ENCODE data around the gene CDH23. TPM values are rescaled to one million over a fixed set of nuclear protein-coding genes. Genes with fewer than 3 reads are reported as not detected.

CDH23 gene
- total RNA-seq, 1 experiment from 2014 or later = 0.37 TPM

DNA sequence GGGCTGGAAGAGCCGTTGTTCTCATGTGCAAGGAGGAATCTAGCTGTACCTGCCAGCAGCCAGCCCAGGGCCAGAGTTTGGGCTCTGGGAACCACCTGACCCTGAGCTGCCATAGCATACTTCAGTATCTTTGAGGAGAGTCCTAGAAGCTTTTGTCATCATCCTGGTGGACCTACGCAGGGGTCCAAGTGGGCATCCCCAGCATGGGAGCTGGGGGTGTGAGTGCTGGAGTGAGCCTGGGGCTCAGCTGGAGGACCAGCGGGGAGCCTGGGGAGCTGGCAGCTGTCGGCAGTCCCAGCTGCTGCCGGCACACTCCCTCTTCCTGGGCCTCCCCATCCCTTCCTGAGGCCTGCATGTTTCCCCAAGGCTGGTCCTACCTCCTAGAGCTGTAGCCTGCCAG lies 290.4 kb downstream of the CDH23 start:
- DNase-seq (ENCODE audit: low spot score) = no peak

DNA sequence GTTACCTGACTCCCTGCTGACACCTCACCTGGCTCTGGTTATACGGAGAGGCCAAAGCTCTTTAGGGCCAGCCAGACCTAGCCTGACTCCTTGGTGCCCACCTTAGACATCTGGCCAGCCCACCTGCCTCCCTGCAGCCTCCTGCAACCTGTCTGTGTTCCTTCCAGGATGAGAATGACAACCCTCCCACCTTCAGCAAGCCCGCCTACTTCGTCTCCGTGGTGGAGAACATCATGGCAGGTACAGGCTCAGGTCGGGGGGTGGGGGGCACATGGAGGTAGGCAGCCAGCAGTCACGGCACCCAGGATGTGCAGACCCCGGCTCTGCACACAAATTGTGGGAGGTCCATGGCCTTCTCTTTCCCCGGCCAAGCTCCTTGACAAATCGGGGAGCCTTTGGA lies 290.8 kb downstream of the CDH23 start:
- no peak for DNase-seq (ENCODE audit: low spot score)

DNA sequence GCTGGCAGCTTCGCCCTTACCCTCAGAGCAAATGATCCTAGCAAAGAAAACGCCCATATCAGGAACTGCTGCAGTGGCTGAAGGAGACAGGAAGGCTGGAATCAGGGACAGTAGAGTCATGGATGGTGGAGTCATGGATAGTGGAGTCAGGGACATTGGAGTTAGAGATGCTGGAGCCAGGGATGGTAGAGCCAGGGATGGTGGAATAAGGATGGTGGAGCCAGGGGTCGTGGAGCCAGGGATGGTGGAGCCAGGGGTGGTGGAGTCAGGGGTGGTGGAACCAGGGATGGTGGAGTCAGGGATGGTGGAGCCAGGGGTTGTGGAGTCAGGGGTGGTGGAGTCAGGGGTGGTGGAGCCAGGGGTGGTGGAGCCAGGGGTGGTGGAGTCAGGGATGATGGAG lies 291.5 kb downstream of the CDH23 start:
- DNase-seq (ENCODE audit: low spot score) = no peak

DNA sequence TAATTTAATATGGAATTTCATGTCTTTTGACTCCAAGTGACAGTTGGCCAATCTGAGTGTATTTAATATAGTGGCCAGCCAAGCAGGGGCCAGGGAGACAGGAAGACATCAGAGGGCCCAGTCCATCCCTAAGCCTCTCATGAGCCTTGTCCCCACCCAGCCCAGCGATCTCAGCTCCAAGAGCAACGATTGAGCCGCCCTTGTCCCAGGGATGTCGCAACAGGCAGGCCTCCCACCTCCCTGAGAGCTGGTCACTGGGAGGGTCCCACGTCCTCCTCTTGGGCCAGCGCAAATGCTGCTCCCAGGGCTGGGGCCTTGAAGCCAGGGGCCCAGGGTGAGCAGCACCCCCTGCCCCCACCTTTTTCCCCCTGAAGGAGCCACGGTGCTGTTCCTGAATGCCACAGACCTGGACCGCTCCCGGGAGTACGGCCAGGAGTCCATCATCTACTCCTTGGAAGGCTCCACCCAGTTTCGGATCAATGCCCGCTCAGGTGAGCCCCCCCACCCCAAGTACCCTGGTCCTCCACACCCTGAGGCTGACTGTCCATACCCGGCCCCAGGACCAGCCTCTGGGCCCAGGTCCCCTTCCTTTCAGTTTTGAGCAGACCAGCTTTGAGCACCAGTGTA lies 293.5 kb downstream of the CDH23 start:
- DNase-seq (ENCODE audit: low spot score) = no peak

DNA sequence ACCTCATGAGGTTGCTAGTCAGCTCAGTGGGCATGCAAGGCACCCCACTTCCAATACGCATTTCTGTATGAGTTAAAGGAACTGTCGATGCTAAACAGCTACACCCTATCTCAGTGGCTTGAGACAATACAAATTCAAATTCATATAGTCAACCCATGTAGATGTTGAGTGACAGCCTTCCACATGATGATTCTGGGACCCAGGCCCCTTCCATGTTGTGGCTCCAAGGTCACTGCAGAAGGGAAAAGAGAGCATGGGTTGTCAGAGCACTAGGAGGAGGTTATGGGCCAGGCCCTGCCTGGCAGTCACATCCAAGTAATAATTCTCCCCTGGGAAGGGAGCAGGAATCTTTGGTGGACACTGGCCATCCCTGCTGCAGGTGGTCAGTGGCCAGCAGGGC lies 294.7 kb downstream of the CDH23 start:
- DNase-seq (ENCODE audit: low spot score) = no peak

DNA sequence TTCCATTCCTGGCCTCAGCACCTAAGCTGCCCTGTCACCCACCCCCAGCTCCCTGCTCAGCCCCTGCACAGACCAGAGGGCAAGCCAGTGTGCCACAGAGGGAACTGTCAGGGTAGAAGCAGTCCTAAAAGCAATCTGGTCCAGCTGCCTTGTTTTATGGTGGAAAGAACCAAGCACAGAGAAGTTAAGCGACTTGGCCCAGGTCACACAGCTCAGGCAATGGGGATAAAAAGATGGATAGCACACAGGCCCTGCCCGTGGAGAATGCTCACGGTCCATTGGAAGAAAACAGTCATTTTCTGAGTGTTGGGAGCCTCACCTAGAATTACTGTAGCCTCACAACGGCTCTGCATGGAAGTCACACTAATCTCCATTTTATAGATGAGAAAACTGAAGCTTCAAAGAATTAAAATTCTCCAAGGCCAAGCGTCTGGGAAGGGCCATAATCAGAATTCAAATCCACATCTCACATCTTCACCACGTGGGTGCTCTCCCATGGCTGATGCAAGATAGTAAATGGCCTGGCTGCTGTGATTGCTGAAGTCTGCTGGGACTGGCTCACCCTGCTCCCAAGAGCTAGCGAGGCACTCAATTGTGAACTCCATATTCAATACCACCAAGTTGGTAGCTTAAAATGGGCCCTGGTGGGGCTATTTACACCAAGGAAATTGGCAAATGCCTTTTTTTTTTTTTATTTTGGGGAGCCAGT lies 296.0 kb downstream of the CDH23 start:
- no peak for DNase-seq (ENCODE audit: low spot score)

DNA sequence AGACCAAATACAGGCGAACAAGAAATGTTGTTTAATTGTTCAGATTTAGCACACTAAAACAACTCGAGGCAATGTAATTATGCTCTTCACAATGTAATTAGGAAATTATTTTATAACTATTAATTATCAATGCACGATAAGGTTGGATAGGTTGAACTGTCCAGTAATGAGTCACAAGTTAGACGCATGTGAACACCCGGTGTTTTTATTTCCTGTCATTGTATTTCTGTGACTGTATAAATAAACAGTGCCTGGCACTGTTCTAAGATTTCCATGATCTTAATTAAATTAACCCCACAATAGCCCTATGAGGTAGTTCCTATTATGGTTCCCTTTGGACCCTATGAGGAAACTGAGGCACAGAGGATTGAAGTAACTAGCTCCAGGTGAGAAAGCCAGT lies 296.7 kb downstream of the CDH23 start:
- no peak for DNase-seq (ENCODE audit: low spot score)

DNA sequence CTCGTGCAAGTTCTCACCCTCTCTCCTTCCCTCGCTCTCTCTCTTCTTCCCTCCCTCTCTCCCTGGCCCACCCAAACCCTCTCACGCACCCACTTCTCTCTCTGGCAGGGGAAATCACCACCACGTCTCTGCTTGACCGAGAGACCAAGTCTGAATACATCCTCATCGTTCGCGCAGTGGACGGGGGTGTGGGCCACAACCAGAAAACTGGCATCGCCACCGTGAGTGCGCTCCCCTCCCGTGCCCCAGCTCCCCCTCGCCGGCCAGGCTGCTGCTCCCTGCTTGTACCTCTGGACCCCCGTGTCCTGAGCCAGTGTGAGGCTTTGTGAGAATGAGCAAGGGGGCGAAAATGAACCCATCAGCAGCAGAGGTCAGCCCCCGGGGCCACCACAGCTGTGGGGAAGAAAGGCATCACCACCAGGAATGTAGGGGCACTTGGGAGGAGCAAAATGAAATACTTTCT lies 297.4 kb downstream of the CDH23 start:
- DNase-seq (ENCODE audit: low spot score) = no peak

DNA sequence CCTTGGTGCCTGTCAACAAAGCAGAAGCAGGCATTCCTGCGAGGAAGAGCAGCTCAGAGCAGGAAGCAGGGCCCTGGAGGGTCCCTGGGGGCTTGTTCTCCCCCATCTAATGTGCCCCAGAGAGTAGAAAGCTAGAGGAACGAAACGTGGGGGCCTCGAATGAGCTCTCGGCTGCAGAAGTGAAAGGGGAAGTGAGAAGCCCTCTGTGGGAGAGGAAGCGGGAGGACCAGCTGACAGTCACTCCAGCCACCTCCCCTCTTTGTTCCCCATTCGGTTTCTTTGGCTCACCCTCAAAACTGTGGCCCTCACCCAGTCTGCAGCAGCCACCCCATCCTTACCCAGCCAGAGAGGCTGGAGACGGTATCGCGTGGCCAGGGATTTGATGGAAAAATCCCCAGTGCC lies 297.8 kb downstream of the CDH23 start:
- no peak for DNase-seq (ENCODE audit: low spot score)

DNA sequence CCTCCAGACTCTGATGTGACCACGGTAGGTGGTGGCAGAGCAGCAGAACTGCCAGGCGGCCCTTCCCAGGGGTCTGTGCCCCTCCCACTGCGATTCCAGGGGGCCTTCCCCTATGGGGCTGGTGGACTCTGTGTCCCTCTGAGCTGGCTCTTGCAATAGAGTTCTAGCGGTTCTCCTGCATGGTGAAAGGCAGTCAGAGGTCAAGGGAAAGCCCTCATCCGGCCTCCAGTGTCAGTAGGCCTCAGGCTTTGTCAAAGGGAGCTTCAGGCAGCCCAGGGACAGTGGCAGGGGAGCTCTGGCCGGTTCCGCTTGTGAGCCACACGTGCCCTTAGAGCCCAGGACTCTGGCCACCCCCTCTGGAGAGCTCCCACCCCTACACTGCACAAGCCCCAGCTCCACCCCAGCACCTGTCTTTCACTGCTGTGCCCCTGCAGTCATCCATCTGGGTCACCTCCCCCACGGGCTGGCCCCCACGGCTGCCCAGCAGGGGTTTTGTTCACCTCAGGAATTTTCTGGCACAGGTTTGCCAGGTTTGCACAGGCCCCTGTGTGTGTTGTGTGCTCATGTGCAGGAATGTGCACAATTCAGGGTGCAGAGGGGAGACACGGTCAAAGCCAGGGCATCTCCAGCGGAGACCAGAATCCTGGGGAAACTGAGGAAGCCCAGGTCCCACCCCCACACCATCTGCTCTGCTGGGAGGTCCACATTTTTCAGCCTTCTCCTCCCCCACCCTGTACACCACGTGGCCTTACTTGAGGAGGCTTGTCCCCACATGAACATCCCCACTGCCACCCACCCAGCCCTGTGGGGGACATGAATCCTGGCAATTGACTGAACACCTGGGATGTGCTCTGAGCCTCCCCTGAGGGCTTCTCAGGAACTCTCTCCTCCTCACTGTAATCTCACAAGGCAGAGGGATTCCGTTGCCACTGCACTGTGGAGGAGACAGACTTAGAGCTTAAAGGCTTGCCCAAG lies 299.1 kb downstream of the CDH23 start:
- no peak for DNase-seq (ENCODE audit: low spot score)

DNA sequence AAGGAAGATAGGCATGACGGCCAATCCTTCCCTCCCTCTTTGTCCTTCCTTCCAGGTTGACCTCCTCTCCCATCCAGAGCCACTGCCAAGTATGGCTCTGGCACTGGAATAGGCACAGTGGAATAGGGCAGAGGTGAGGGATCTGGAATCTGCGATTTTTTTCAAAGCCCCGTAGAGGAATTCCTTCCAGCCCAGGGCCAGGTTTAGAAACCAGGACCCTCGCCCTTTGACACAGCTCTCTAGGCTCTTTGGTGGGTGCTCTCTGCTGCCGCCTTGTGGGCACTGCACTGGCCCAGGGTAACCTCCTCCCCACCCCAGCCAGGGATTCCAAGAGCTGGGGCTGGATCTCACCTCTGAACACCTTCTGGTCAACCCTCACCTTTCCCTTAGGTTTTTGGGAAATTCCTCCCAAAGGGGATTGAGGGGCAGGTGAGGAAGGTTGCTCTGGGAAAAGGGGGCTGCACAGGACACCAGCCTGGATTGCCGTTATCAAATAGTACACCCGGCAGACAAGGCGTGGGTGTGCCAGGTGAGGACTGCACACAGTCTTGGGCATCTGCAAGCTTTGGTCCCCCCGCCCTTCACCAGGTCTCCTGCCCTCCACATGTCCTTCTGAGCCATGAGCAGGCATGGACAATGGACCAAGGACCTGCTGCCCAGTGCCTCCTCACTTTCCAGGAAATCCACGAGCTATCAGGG lies 300.1 kb downstream of the CDH23 start:
- peak; percentile 26 for DNase-seq (ENCODE audit: low spot score)

DNA sequence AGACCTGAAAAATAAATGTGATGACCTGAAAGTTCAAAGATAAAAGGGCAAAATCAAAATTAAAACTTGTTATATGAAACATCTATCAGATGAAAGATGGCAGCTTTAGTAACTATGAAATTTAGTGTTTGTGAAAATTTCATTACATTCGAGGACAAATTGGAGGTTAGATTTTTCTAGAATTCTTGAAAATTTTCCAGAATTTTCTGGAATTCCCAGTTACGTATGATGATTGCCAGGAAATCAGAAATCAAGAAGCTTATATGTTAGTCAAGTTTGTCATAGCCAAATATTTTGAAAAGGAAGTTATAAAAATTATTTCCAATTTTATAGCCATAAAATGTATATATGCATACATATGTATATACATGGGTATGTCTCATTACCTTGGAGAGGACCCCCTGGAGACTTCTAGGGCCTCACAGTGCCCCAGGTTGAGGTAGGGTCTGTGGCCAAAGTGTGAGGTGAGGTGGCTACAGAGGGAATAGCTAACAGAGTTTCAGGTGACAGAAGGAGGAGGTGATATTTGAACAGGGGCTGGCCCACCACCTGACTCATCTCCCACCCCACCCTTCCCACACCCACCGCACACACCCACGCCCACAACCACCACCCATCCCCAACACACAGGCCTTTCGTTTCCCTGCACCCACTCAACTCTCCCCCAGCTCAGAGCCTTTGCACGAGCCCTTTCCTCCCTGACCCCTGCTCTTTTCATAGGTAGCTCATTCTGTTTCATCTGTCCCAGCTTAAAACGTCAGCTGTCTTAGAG lies 301.4 kb downstream of the CDH23 start:
- DNase-seq (ENCODE audit: low spot score) = no peak

DNA sequence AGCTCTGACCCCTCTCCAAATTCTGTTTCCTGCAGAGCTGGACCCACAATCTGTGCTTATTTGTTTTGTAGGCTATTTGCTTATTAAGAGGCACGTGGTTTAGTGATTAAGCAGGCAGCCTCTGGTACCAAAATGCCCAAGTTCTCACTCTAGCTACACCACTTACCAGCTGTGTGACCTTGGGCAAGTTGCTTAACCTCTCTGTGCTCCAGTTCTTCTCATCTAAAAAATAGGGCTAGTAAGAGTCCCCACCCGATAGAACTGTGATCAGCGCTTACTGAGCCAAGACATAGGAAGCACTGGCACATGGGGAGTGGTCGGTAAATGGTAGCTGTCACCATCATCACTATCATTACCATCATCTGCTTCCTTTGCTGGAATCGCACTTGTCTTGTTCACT lies 302.0 kb downstream of the CDH23 start:
- no peak for DNase-seq (ENCODE audit: low spot score)

DNA sequence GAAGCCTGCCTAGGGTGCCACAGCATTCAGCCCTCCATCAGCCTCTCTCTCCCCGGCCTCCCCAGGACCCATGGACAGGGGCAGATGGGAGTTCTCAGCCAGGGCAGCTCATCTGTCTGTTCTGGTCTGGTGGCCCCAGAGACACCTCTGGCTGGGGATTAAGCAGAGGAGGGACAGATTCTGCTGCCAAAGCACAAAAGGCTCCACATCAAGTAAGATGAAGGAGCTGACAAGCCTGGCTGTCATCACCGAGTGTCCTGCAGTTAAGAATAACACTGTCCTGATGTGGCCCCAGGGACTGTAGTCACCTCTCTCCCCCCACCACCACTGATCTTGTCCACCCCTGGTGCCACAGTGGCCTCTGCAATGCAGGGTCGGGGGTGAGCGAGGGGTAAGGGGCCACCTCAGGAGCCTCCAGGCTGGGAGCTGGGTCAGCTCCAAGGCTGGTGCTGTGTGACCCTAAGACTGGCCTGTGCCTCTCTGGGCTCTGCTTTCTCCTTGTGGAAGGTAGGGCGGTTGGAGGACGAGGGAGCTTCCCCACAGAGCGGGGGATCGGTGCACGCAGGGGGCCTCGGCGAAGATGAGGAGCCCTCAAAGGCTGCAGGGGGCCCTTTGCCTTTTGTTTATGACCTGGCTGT lies 304.1 kb downstream of the CDH23 start:
- DNase-seq (ENCODE audit: low spot score) = no peak

DNA sequence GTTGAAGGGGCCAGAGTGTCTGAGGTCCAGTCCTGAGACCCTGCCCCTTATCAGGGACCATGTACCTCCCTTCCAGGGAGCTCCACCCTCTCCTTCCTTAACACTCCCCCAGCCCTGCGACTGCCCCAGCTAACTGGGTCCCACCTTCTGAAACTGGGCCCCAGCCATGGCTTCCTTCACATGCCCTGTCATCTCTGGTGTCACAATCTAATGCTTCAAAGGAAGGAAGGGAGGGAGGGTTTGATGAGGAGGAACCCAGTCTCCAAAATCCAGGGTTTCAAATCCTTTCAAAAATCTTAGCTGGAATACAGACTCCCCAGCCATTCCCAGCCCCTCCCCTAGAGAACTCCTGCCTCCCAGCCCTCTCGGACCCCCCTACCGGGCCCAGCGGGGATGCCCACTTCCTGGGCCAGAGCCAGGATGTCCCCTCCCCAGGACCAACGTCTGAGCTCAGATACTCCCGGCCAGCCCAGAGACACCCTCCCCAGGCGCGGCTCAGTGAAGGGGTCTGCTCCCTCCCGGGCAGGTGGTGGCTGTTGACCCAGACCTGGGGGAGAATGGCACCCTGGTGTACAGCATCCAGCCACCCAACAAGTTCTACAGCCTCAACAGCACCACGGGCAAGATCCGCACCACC lies 304.9 kb downstream of the CDH23 start:
- DNase-seq (ENCODE audit: low spot score) = no peak

DNA sequence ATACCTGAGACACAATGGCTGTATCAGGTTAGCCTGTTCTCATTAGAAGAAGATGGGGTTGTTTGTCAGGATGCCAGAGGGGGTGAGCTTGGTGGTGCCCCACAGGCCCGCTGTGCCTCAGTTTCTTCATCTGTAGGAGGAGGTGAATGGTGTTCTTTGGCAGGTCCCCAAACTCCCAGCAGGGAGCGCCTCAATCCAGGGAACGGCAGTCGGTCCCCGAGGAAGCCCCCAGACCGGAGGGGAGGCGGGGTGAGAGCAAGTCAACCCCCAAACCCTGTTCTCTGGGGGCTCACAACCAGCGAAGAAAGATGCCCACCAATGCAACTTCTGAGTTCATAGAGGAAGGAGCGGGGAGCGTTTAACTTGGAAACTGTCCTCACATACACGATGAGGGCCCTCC lies 306.9 kb downstream of the CDH23 start:
- DNase-seq (ENCODE audit: low spot score) = no peak

DNA sequence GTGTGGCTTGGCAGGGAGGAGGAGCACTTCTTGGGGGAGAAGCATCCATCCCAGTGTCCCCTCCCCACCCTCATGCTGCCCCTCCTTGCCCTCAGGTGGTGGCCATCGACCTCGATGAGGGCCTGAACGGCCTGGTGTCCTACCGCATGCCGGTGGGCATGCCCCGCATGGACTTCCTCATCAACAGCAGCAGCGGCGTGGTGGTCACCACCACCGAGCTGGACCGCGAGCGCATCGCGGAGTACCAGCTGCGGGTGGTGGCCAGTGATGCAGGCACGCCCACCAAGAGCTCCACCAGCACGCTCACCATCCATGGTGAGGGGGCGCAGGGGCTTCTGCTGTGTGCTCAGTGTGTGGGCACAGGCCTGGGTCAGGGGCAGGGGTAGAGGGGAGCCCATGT lies 308.1 kb downstream of the CDH23 start:
- DNase-seq (ENCODE audit: low spot score) = no peak

DNA sequence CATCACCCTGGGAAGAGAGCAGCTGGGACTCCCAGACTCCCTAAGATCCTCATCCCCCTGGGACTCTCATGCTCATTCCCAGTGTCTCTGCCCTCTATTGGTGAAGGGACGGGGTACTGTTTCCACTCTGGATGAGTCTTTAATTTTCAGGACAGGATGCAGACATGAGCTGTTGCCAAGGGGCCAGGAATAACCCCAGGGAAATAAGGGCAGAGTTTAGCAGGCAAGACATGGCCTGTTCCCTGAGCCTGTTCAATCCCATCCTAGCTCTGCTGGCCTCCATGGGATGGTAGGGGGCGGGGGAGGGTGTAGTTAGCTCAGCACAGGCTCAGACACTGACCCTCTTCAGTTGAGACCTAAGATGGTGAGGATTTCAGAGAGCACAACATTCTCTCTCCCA lies 308.9 kb downstream of the CDH23 start:
- DNase-seq (ENCODE audit: low spot score) = no peak

DNA sequence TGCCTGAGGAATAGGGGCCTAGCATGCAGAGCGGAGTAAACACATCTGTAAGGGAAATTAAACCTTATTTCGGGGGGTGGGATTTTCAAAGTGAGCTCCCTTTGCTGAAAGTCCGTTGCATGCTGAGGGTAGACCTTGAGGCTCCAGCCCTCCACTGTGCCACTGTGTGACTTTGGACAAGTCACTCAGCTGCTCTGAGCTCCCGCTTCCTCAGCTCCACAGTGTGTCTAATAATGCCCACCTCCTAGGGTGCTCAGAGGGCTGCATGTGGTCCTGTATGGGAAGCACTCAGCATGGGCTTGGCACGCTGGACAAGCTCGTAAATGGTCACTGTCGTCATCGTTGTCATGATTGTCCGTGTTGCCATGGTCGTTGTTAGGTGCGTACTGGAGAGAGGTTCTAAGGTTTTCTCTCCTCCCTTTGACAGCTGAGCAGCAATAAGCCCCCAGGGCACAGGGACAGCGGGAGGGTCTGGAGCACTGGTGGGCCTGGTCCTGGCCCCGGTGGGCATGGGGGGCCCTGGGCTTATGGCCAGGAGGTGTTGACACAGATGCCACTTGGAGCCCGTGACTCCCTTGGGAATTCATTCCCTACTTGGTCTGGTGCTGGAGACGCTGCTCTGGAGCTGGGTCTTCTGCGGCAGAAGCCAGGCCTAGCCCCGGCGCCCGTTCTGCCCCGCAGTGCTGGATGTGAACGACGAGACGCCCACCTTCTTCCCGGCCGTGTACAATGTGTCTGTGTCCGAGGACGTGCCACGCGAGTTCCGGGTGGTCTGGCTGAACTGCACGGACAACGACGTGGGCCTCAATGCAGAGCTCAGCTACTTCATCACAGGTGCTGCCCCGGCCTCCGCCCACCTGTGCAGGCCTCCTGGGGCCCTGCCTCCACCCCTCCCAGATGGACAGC lies 309.7 kb downstream of the CDH23 start:
- DNase-seq (ENCODE audit: low spot score) = no peak

Data from H4 (cell line).